ENCODE results near the gene ZDBF2.

GRCh38 chr2:206257861-206258260, 16.6 kb upstream of the ZDBF2 start:
- TF ChIP-seq ZNF384 (IDR thresholded peaks at IDR 0.05) (no peak), FOXM1 (IDR thresholded peaks at IDR 0.05; ENCODE audit: borderline replicate concordance) (no peak), SUZ12 (IDR thresholded peaks at IDR 0.05) (no peak)
